SK-N-SH (cell line): ENCODE data around the gene PDPK1. TPM values are rescaled to one million over a fixed set of nuclear protein-coding genes. Genes with fewer than 3 reads are reported as not detected.
"Not testable (repeated sequence)": the region's sequence is repeated elsewhere in the genome, so short reads cannot be mapped to it uniquely, and the experiment has no call there.

ENCODE experiments used
- CTCF ChIA-PET: fragments of 300-600, 350-600 bp; formaldehyde crosslinking; extraction: SDS; loops from one replicate; lab custom pipeline; 2021; lab: Yijun Ruan, JAX
- POLR2A ChIA-PET: fragments of 350-600 bp; sonication (Branson Sonifier 250); formaldehyde crosslinking; extraction: SDS; loops from one replicate; lab custom pipeline; 2020; ENCODE audit warnings: antibody characterized with exemption, inconsistent platforms; lab: Yijun Ruan, JAX
- DNase-seq: peaks from one replicate; pipeline ENCODE4 v3.0.0; 2012
- H2AFZ ChIP-seq: fragments of 200-600 bp; sonication (generic); 2 replicates; pipeline ENCODE4 v1.8.1; 2016; ENCODE audit warnings: antibody characterized with exemption, mild to moderate bottlenecking, low read depth
- H3F3A ChIP-seq: fragments of 200-600 bp; sonication (generic); replicated peaks from 2 replicates; pipeline ENCODE3; 2016; ENCODE audit warnings: antibody characterized with exemption, mild to moderate bottlenecking; ENCODE audit not compliant: insufficient read depth
- H3K27ac ChIP-seq, 2 experiments: fragments of 200-500 bp in 1 of 2; fragments of 200-600 bp in 1 of 2; sonication (Bioruptor generic) in 1 of 2; sonication (generic), shearing (Covaris generic) in 1 of 2; 2 replicates each; pipeline versions ENCODE4 v1.5.1 to v1.6.1; 2014 to 2016; ENCODE audit warnings: low read depth in 2 of 2, inconsistent platforms in 1 of 2, low read length in 1 of 2, mild to moderate bottlenecking in 1 of 2, mixed read lengths in 1 of 2
- H3K27me3 ChIP-seq: fragments of 200-600 bp; sonication (generic), shearing (Covaris generic); 2 replicates; pipeline ENCODE4 v1.6.1; 2016; ENCODE audit warnings: mixed run types; ENCODE audit not compliant: insufficient read depth
- H3K36me3 ChIP-seq, 2 experiments: fragments of 200-500 bp in 1 of 2; fragments of 200-600 bp in 1 of 2; sonication (Bioruptor generic) in 1 of 2; sonication (generic) in 1 of 2; replicated peaks in 1 of 2; 2 replicates each; pipeline versions ENCODE3 to v1.5.1; 2014 to 2016; ENCODE audit warnings: low read length in 1 of 2, mild to moderate bottlenecking in 1 of 2; ENCODE audit not compliant: insufficient read depth in 2 of 2, control insufficient read depth in 1 of 2
- H3K4me1 ChIP-seq, 2 experiments: fragments of 200-500 bp in 1 of 2; fragments of 200-600 bp in 1 of 2; sonication (Bioruptor generic) in 1 of 2; sonication (generic), shearing (Covaris generic) in 1 of 2; 2 replicates each; pipeline versions ENCODE4 v1.5.1 to v1.6.1; 2014 to 2016; ENCODE audit warnings: low read depth in 1 of 2, low read length in 1 of 2, mixed run types in 1 of 2; ENCODE audit not compliant: insufficient read depth in 2 of 2, control insufficient read depth in 1 of 2
- H3K4me2 ChIP-seq: fragments of 200-600 bp; sonication (generic), shearing (Covaris generic); 2 replicates; pipeline ENCODE4 v1.6.1; 2017; ENCODE audit warnings: mixed run types
- H3K4me3 ChIP-seq, 2 experiments: fragments of 200-500 bp in 1 of 2; fragments of 200-600 bp in 1 of 2; sonication (Bioruptor generic) in 1 of 2; sonication (generic), shearing (Covaris generic) in 1 of 2; 2 replicates each; pipeline versions ENCODE4 v1.5.1 to v1.8.1; 2014 to 2016; ENCODE audit warnings: low read depth in 2 of 2, inconsistent platforms in 1 of 2, low read length in 1 of 2, mild to moderate bottlenecking in 1 of 2, mixed read lengths in 1 of 2, moderate library complexity in 1 of 2
- H3K79me2 ChIP-seq: fragments of 200-600 bp; sonication (generic); 2 replicates; pipeline ENCODE4 v1.8.1; 2017; ENCODE audit warnings: mild to moderate bottlenecking; ENCODE audit not compliant: insufficient read depth
- H3K9ac ChIP-seq: fragments of 200-600 bp; sonication (generic); 2 replicates; pipeline ENCODE4 v1.6.1; 2017; ENCODE audit warnings: mixed run types
- H3K9me2 ChIP-seq: fragments of 200-600 bp; sonication (generic); 2 replicates; pipeline ENCODE4 v1.6.1; 2017; ENCODE audit warnings: mixed run types
- H3K9me3 ChIP-seq: fragments of 200-600 bp; sonication (generic); 2 replicates; pipeline ENCODE4 v1.6.1; 2017; ENCODE audit warnings: mixed run types, mild to moderate bottlenecking, moderate library complexity
- H4K20me1 ChIP-seq: fragments of 200-600 bp; sonication (generic); 2 replicates; pipeline ENCODE4 v1.6.1; 2017; ENCODE audit warnings: mild to moderate bottlenecking, mixed run types; ENCODE audit not compliant: insufficient read depth
- CHD2 ChIP-seq: fragments of 150-350 bp; IDR thresholded peaks from 2 replicates; pipeline ENCODE4 v1.6.1; 2018; ENCODE audit warnings: low read length; ENCODE audit not compliant: partially characterized antibody
- EP300 ChIP-seq, 2 experiments: IDR thresholded peaks; 2 replicates each; pipeline versions ENCODE4 v1.4.0 to v1.6.1; 2012; ENCODE audit warnings: borderline replicate concordance in 1 of 2, low read depth in 1 of 2, low read length in 1 of 2
- EZH2phosphoT487 ChIP-seq: fragments of 200-600 bp; sonication (generic); IDR thresholded peaks from 2 replicates; pipeline ENCODE4 v1.6.1; 2017; ENCODE audit warnings: low read depth, mixed run types, mild to moderate bottlenecking, antibody characterized with exemption, moderate library complexity, borderline replicate concordance
- FOSL2 ChIP-seq: IDR thresholded peaks from 2 replicates; pipeline ENCODE4 v1.4.0; 2012; ENCODE audit warnings: low read depth, mild to moderate bottlenecking, moderate library complexity, borderline replicate concordance
- FOXJ3 ChIP-seq: sonication (generic); formaldehyde crosslinking; IDR thresholded peaks from 2 replicates; pipeline ENCODE4 v1.5.1; 2020; ENCODE audit warnings: mild to moderate bottlenecking, missing genetic modification reagents
- MEF2A ChIP-seq: IDR thresholded peaks from 2 replicates; pipeline ENCODE4 v1.4.0; 2012; ENCODE audit warnings: low read depth, borderline replicate concordance
- MXI1 ChIP-seq: IDR thresholded peaks from 2 replicates; pipeline ENCODE4 v1.6.1; 2012; ENCODE audit warnings: mild to moderate bottlenecking, low read depth, low read length, improper control_type of control experiment
- NFIC ChIP-seq: IDR thresholded peaks from 2 replicates; pipeline ENCODE4 v1.4.0; 2012; ENCODE audit warnings: borderline replicate concordance
- PBX3 ChIP-seq: IDR thresholded peaks from 2 replicates; pipeline ENCODE4; 2012
- RAD21 ChIP-seq: IDR thresholded peaks from 2 replicates; pipeline ENCODE4 v1.6.1; 2012; ENCODE audit warnings: mild to moderate bottlenecking, low read length
- RFX5 ChIP-seq: IDR thresholded peaks from 2 replicates; pipeline ENCODE4 v1.6.1; 2012; ENCODE audit warnings: mild to moderate bottlenecking, improper control_type of control experiment, low read length
- SIN3A ChIP-seq: IDR thresholded peaks from 2 replicates; pipeline ENCODE4 v1.6.1; 2012; ENCODE audit warnings: low read depth, mild to moderate bottlenecking, low read length, moderate library complexity, borderline replicate concordance
- TCF12 ChIP-seq: IDR thresholded peaks from 2 replicates; pipeline ENCODE4 v1.4.0; 2012
- TEAD4 ChIP-seq: IDR thresholded peaks from 2 replicates; pipeline ENCODE4 v1.4.0; 2012; ENCODE audit warnings: mild to moderate bottlenecking, borderline replicate concordance; ENCODE audit not compliant: insufficient read depth
- YY1 ChIP-seq: IDR thresholded peaks from 2 replicates; pipeline ENCODE4 v1.4.0; 2012; ENCODE audit warnings: low read depth, mild to moderate bottlenecking
- WGBS: methylation state at CpG from one replicate; pipeline ENCODE4 v1.1.6; 2017; ENCODE audit warnings: low lambda C conversion rate; 5-methylcytosine and 5-hydroxymethylcytosine counted together
- polyA plus RNA-seq, 3 experiments: library from polyadenylated mRNA; depleted of rRNA; stranded (reverse); fragments of >200 nt; gene quantifications; 2 replicates each; pipeline ENCODE4 v1.2.3, GENCODE V29; 2012
- TF ChIP-seq, protein P1 (sequence below): fragments of 200-600 bp; sonication (generic); IDR thresholded peaks from 2 replicates; pipeline ENCODE4 v1.6.1; 2017; ENCODE audit warnings: antibody characterized with exemption, mild to moderate bottlenecking, moderate library complexity
- TF ChIP-seq, protein P2 (sequence below): IDR thresholded peaks from 2 replicates; pipeline ENCODE4 v1.4.0; 2012; ENCODE audit warnings: low read depth, borderline replicate concordance

PDPK1 gene
- polyA plus RNA-seq, 1 of the 3 experiments (the other 2 are of a cell fraction): 22.0 TPM

GRCh38 chr16:2580143-2580542 lies 42.3 kb downstream of the PDPK1 start:
- H3K27ac ChIP-seq, H3K9ac ChIP-seq, H3F3A ChIP-seq, H3K27me3 ChIP-seq, DNase-seq, H3K9me3 ChIP-seq, H3K4me1 ChIP-seq, H3K36me3 ChIP-seq, POLR2A ChIA-PET, H2AFZ ChIP-seq, CTCF ChIA-PET, H3K4me3 ChIP-seq, H3K9me2 ChIP-seq, H4K20me1 ChIP-seq, H3K79me2 ChIP-seq, H3K4me2 ChIP-seq: not testable (repeated sequence)
- 100% methylated on average over 3 of the region's 11 CpGs for WGBS

GRCh38 chr16:2580818-2581217 lies 43.0 kb downstream of the PDPK1 start:
- no CpG with 5 or more reads among the region's 21 CpGs for whole genome bisulfite sequencing

DNA sequence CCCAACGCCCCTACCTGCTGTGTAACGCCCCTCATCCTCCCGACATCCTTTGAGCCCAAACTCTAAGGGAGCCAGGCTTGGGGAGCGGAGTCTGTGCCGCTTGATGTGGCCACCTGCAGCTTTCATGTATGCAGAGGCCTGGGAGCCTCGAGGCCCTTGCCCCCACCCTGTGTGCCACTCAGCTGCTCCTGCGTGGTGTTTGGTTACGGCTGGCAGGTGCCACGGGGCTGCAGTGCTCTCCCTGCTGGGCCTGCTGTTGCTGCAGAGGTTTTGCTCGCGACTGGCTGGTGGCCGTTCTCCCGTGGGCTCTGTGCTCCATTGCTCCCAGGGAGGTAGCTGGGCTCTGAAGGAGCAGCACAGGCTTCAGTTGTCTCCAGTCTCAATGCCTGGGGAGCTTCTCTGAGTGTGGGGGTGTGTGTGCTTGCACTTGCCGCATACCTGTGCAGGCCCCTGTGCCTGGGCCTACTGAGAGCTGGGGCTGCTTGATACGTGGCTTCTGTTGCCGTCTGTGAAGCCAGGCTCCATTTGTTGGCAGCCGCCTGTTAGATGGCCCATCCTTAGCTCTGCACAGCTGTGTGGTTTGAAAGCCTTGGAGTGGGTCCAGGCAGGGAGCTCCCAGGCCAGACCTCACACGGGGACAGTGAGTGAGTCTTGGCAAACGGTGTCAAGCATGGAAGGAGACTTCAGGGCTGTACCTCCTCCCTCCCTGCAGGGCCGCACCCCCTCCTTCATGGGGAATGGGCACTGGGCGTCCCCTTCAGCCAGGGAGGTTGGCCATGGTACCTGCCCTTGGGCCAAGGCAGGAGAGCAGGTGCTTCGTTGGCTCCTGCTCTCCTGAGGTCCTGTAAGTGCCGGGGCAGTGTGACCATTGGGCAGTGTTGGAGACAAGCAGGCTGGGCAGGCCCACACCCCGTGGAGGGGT lies 47.2 kb downstream of the PDPK1 start:
- Histone ChIP-seq H2AFZ (no peak overlapping the region), H3K4me2 (no peak overlapping the region), H3K9ac (no peak overlapping the region), H3K36me3 (peaks cover 0 to 39% of the 10 kb centered on the region in 2 experiments), H3K27ac (no peak overlapping the region; a peak in 1 of 4 replicates), H3K9me3 (no peaks in the 10 kb centered on the region), H3F3A (peaks cover 4% of the 10 kb centered on the region), H3K79me2 (no peaks in the 10 kb centered on the region), H3K4me3 (no peak overlapping the region), H3K27me3 (no peaks in the 10 kb centered on the region), H3K9me2 (no peaks in the 10 kb centered on the region), H4K20me1 (no peaks in the 10 kb centered on the region; the same call in 1 of the 2 replicates), H3K4me1 (peaks cover 0 to 7% of the 10 kb centered on the region in 2 experiments; a peak in 1 of 4 replicates)
- no peak for DNase-seq
- CTCF ChIA-PET: no interaction called here
- WGBS: 90% methylated on average over 7 of the region's 24 CpGs
- POLR2A ChIA-PET: no interaction called here
- no peak for TF ChIP-seq CHD2
- no peak for TF ChIP-seq TEAD4
- no peak for TF ChIP-seq RFX5
- TF ChIP-seq TCF12: no peak
- TF ChIP-seq YY1: no peak
- TF ChIP-seq, protein P1, sequence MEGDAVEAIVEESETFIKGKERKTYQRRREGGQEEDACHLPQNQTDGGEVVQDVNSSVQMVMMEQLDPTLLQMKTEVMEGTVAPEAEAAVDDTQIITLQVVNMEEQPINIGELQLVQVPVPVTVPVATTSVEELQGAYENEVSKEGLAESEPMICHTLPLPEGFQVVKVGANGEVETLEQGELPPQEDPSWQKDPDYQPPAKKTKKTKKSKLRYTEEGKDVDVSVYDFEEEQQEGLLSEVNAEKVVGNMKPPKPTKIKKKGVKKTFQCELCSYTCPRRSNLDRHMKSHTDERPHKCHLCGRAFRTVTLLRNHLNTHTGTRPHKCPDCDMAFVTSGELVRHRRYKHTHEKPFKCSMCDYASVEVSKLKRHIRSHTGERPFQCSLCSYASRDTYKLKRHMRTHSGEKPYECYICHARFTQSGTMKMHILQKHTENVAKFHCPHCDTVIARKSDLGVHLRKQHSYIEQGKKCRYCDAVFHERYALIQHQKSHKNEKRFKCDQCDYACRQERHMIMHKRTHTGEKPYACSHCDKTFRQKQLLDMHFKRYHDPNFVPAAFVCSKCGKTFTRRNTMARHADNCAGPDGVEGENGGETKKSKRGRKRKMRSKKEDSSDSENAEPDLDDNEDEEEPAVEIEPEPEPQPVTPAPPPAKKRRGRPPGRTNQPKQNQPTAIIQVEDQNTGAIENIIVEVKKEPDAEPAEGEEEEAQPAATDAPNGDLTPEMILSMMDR: no peak
- no peak for TF ChIP-seq PBX3
- no peak for TF ChIP-seq EP300 (IDR thresholded peaks at IDR 0.05; ENCODE audit: borderline replicate concordance in 1 of 2, low read depth in 1 of 2, low read length in 1 of 2)
- no peak for TF ChIP-seq NFIC
- TF ChIP-seq FOXJ3 (CRISPR knock-in tag): no peak
- TF ChIP-seq MEF2A: no peak
- TF ChIP-seq MXI1: no peak
- no peak for TF ChIP-seq EZH2phosphoT487
- no peak for TF ChIP-seq FOSL2
- no peak for TF ChIP-seq RAD21
- TF ChIP-seq, protein P2, sequence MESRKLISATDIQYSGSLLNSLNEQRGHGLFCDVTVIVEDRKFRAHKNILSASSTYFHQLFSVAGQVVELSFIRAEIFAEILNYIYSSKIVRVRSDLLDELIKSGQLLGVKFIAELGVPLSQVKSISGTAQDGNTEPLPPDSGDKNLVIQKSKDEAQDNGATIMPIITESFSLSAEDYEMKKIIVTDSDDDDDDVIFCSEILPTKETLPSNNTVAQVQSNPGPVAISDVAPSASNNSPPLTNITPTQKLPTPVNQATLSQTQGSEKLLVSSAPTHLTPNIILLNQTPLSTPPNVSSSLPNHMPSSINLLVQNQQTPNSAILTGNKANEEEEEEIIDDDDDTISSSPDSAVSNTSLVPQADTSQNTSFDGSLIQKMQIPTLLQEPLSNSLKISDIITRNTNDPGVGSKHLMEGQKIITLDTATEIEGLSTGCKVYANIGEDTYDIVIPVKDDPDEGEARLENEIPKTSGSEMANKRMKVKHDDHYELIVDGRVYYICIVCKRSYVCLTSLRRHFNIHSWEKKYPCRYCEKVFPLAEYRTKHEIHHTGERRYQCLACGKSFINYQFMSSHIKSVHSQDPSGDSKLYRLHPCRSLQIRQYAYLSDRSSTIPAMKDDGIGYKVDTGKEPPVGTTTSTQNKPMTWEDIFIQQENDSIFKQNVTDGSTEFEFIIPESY: no peak
- TF ChIP-seq SIN3A: no peak

More at GRCh38 chr16:2580818-2581217, 43.0 kb downstream of the PDPK1 start:
- H2AFZ ChIP-seq, H4K20me1 ChIP-seq, H3K79me2 ChIP-seq, POLR2A ChIA-PET, H3K4me3 ChIP-seq, H3K9me2 ChIP-seq, H3F3A ChIP-seq, H3K27ac ChIP-seq, H3K27me3 ChIP-seq, H3K4me1 ChIP-seq, H3K4me2 ChIP-seq, H3K9me3 ChIP-seq, H3K36me3 ChIP-seq, DNase-seq, CTCF ChIA-PET, H3K9ac ChIP-seq: not testable (repeated sequence)
